ENCODE measurements around the gene SH3BP2.

The SH3BP2 gene, protein sequence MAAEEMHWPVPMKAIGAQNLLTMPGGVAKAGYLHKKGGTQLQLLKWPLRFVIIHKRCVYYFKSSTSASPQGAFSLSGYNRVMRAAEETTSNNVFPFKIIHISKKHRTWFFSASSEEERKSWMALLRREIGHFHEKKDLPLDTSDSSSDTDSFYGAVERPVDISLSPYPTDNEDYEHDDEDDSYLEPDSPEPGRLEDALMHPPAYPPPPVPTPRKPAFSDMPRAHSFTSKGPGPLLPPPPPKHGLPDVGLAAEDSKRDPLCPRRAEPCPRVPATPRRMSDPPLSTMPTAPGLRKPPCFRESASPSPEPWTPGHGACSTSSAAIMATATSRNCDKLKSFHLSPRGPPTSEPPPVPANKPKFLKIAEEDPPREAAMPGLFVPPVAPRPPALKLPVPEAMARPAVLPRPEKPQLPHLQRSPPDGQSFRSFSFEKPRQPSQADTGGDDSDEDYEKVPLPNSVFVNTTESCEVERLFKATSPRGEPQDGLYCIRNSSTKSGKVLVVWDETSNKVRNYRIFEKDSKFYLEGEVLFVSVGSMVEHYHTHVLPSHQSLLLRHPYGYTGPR

GRCh38 chr4:2792711-2793585 is at the start of gene SH3BP2:
TSS of gene SH3BP2 (plus strand) at chr4:2793085. CDS start at chr4:2820618, 27,533 bp downstream.
- no peak for DNase-seq (ENCODE audit: low read depth)

DNA sequence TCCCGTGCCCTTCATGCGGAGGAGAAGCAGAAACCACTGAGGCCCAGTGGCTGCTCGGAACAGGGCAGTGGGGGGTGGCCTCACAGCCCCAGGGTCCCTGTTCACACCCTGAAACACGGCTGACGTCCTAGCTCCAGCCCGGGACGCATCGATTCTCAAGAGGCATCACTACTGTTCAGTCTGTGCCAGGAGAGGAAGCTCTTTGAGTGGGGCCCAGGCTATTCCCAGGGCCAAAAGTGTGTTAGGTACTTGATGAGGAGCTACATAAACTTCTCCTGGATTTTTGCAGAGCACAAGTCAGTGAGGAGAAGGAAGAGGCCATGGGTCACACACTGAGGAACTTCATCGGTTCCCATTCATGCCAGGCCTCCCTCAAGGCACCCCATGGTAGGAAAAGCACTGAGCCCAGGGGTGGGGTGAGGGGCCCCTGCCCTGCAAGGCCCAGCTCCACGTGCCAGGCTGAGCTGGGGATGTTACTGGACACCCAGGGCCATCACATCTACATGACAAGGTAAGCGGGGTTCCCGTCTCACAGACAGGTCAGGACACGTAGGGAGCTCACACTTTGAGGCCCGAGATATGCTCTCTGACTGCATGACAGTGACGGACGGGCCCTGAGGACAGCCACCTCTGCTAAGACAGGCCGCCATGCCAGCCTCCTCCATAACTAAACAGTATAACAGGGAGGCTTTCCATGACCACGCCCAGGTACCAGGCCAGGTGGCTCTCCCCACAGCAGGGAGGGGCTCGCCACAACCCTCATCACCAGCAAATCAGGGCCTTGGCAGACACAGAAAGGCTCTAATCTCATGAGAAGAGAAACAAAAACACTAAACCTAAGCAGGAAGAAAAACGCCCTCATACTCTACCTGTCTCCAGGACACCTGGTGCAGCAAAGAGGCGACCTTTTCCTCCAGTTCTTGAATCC is 49.1 kb upstream of the SH3BP2 start:
- no peak for DNase-seq (ENCODE audit: low read depth)

GRCh38 chr4:2744576-2745270 is 48.2 kb upstream of the SH3BP2 start:
- DNase-seq (ENCODE audit: low read depth): no peak

DNA sequence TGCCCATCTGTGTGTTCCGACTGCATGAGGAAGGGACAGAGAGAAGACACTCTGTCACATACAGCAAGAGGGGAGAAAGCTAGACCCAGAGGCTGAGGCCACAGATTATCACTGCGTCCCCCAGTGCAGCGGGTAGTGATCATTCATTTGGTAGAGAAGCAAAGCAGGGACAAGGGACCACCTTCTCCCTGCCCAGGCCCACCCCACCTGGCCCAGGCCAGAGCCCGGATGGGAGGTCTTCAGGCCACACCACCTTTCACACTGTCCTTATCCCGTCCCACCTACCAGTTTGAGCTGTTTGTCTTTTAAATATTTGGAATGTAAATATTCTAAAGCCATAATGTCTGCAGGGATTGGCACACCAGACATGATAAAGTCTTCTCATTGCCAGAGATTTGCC is 47.4 kb upstream of the SH3BP2 start:
- DNase-seq (ENCODE audit: low read depth): no peak

GRCh38 chr4:2745981-2746806 is 46.7 kb upstream of the SH3BP2 start:
- DNase-seq (ENCODE audit: low read depth): no peak

- DNase-seq (ENCODE audit: low read depth): no peak
Measured at GRCh38 chr4:2746891-2747695, 45.8 kb upstream of the SH3BP2 start.

GRCh38 chr4:2750719-2751605 is 41.9 kb upstream of the SH3BP2 start:
- DNase-seq (ENCODE audit: low read depth): no peak

DNA sequence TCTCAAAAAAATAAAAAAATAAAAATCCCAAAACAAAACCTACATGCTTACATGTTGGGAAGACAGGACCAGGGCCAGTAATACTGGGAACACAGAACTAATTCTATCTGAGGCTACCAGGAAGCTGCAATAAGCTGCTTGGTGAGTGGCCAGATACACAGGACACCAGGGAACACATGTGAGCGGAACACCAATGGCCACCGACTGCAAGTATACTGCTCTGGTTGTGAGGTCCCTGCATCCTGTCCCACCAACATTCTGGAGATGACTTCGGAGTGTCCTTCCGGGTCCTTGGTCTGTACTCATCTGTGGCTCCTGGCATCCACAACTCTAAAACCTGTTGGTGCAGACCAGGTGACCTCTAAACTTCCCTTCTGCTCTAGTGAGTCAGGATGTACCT is 39.4 kb upstream of the SH3BP2 start:
- no peak for DNase-seq (ENCODE audit: low read depth)

GRCh38 chr4:2754848-2755819 is 37.8 kb upstream of the SH3BP2 start:
- no peak for DNase-seq (ENCODE audit: low read depth)

GRCh38 chr4:2755821-2756690 is 36.8 kb upstream of the SH3BP2 start, which contains the start of gene TNIP2:
TSS of gene TNIP2 (minus strand) at chr4:2756336. CDS start at chr4:2756289, 47 bp downstream.
- peak; percentile 76 for DNase-seq (ENCODE audit: low read depth)

GRCh38 chr4:2756691-2757350 is 36.1 kb upstream of the SH3BP2 start:
- DNase-seq (ENCODE audit: low read depth): no peak

- no peak for DNase-seq (ENCODE audit: low read depth)
Measured at GRCh38 chr4:2757426-2757825, 35.5 kb upstream of the SH3BP2 start.

DNA sequence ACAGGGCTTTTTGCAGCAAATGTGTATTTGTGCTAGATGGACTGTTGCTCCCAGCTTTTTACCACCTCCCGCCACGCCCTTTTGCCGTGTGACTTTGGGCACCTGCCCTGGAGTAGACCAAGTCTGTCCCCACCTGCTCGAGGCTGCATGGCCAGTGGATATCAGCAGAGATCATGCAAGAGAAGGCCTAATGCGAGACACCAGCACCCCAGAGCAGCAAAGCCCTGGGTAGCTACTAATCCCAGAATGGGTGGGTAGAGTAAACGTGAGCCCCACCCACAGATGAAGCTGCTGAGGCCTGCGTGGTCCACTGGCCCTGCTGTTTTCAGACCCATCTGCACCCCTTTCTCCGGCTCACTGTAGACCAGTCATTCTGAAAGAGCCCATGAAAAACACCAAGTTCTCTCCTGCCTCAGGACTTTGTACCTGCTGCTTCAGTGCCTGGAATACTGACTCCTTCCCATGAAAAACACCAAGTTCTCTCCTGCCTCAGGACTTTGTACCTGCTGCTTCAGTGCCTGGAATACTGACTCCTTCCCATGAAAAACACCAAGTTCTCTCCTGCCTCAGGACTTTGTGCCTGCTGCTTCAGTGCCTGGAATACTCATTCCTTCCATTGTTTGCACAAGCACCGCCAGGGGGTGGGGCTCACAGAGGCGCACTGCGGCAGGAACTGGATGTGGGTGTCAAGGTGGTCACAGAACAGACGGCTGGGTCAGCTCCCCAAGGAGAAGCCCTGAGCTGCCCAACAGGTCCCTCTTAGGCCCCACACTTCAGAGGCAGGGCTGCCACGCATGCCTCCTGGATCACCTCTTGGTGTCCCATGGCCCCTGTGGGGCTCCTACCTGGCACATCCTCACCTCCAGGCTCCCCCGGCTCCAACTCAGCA is 31.6 kb upstream of the SH3BP2 start:
- no peak for DNase-seq (ENCODE audit: low read depth)

GRCh38 chr4:2762048-2762447 is 30.8 kb upstream of the SH3BP2 start:
- no peak for DNase-seq (ENCODE audit: low read depth)

All from fibroblast of the conjunctiva (primary cell).